ENCODE data around the gene ABCC3.

The ABCC3 gene, protein sequence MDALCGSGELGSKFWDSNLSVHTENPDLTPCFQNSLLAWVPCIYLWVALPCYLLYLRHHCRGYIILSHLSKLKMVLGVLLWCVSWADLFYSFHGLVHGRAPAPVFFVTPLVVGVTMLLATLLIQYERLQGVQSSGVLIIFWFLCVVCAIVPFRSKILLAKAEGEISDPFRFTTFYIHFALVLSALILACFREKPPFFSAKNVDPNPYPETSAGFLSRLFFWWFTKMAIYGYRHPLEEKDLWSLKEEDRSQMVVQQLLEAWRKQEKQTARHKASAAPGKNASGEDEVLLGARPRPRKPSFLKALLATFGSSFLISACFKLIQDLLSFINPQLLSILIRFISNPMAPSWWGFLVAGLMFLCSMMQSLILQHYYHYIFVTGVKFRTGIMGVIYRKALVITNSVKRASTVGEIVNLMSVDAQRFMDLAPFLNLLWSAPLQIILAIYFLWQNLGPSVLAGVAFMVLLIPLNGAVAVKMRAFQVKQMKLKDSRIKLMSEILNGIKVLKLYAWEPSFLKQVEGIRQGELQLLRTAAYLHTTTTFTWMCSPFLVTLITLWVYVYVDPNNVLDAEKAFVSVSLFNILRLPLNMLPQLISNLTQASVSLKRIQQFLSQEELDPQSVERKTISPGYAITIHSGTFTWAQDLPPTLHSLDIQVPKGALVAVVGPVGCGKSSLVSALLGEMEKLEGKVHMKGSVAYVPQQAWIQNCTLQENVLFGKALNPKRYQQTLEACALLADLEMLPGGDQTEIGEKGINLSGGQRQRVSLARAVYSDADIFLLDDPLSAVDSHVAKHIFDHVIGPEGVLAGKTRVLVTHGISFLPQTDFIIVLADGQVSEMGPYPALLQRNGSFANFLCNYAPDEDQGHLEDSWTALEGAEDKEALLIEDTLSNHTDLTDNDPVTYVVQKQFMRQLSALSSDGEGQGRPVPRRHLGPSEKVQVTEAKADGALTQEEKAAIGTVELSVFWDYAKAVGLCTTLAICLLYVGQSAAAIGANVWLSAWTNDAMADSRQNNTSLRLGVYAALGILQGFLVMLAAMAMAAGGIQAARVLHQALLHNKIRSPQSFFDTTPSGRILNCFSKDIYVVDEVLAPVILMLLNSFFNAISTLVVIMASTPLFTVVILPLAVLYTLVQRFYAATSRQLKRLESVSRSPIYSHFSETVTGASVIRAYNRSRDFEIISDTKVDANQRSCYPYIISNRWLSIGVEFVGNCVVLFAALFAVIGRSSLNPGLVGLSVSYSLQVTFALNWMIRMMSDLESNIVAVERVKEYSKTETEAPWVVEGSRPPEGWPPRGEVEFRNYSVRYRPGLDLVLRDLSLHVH (N-terminal part only)

DNA sequence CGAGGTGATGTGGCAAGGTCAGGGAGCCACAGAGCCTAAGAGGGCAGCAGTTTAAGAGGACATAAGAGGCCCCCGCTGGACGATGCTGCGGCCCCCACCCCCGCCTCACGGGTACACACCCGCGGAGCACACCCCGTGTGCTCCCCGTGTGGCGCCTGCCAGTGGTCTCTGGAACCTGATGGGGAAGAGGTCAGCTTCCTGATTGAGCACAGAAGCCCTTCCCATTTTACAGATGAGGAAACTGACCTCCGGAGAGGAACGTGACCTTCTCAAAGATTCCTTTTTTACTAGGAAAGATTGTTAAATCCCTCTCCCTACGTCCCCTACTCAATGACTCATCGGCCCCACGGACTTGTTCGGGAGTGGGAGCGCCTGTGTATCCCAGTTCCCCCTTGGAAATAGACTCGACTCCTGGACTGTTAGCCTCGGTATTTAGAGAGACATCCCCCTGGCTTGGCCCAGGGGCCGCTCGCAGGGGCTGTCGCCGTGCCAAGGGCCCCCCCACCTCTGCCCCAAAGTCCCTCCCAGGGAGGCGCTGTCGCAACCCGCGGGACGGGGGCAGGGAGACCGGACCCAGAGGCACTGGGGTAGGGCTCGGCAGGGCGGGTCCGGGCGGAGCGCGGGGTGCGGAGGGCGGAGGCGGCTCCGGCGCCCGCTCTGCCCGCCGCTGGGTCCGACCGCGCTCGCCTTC is at the start of gene ABCC3:
Gene ABCC3, plus strand, starts transcription at position 658 of the 691 bp plus-strand sequence. CDS start 56 bp downstream, outside the sequence.
- peak; percentile 13 for DNase-seq (ENCODE audit: low read depth)
- TF ChIP-seq, protein P1, sequence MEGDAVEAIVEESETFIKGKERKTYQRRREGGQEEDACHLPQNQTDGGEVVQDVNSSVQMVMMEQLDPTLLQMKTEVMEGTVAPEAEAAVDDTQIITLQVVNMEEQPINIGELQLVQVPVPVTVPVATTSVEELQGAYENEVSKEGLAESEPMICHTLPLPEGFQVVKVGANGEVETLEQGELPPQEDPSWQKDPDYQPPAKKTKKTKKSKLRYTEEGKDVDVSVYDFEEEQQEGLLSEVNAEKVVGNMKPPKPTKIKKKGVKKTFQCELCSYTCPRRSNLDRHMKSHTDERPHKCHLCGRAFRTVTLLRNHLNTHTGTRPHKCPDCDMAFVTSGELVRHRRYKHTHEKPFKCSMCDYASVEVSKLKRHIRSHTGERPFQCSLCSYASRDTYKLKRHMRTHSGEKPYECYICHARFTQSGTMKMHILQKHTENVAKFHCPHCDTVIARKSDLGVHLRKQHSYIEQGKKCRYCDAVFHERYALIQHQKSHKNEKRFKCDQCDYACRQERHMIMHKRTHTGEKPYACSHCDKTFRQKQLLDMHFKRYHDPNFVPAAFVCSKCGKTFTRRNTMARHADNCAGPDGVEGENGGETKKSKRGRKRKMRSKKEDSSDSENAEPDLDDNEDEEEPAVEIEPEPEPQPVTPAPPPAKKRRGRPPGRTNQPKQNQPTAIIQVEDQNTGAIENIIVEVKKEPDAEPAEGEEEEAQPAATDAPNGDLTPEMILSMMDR (IDR thresholded peaks at IDR 0.05; ENCODE audit: control insufficient read depth, insufficient read depth, low read depth, low read length, missing control alignments): no peak
- H3K4me3 ChIP-seq (ENCODE audit: control insufficient read depth, low read depth, low read length): peak within 1 kb of the TSS; percentile 61

DNA sequence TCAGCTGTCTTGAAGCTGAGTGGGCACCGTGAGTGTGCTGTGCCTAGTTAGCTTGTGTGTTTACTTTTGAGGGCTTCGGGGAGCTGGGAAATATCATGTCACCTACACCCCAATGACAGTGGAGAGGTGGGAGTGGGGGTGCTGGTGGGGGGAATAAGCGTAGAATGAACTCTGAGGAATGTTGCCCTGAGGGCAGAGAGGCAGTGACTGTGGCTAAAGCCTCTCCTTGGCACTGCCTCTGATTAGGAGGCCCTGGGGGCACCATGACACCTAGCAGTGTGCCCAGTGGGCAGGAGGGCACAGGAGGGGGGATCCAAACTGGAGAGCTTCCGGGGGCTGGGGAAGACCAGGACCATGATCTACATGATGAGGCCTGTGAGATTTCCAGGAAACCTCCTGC is 49.3 kb upstream of the ABCC3 start:
- no peak for DNase-seq (ENCODE audit: low read depth)
- TF ChIP-seq, protein P1 (IDR thresholded peaks at IDR 0.05; ENCODE audit: control insufficient read depth, insufficient read depth, low read depth, low read length, missing control alignments): no peak
- no peak overlapping the region for H3K4me3 ChIP-seq (ENCODE audit: control insufficient read depth, low read depth, low read length)

DNA sequence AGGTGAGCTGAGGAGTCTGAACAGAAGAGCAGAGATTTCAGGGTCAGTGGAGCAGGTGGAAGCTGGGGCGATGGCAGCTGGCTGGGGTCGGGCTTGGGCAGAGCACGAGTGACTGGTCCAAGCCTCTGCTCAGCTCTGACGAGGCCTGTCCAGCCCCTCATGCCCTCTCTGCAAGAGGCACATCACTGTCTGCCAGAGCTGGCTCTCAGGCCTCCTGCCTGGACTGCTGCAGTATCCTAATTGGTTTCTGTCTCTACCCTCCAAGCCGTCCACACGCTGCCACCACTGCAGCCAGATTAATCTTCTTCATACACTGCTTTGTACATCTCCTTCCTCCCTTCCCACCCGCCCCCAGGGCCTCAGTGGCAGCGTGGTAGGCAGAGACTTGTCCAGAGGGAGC is 48.8 kb upstream of the ABCC3 start:
- no peak overlapping the region for H3K4me3 ChIP-seq (ENCODE audit: control insufficient read depth, low read depth, low read length)
- TF ChIP-seq, protein P1 (IDR thresholded peaks at IDR 0.05; ENCODE audit: control insufficient read depth, insufficient read depth, low read depth, low read length, missing control alignments): no peak
- no peak for DNase-seq (ENCODE audit: low read depth)

DNA sequence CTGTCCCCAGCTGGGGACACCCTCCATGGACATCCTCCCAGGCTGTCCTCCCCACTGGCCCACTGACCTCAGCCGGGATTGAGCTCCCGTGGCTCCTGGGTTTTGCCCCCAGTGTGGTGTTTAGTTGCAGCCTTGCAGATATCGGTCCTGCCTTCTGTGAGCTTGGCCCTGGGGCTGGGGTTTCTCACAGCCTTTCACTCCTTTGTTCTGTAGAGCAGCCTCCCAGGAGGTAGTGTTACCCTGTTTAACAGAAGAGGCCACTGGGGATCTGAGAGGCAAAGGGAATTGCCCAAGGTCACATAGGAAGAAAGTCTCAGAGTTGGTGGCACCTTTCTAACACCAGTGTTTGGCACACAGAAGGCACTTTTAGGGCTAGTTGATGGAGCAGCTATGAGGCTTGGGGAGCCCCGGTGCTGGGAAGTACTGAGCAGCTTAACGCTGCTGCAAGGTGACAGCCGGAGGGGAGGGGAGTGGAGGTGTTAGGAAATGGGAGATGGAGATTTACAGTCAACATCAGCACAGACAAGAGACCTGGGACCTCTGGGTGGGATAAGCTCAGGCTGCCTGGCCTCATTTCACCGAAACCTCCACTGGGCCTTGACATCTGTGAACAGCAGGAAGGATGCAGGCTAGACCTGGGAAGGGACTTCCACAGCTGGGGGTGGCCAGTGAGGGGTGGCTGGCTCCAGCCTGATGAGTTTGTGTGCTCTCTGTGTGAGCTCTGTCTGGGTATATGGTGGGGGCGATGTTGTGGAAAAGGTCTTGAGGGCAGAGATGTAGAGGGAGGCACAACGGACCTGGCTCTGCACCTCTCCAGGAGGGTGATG is 48.0 kb upstream of the ABCC3 start:
- H3K4me3 ChIP-seq (ENCODE audit: control insufficient read depth, low read depth, low read length): no peak overlapping the region
- no peak for DNase-seq (ENCODE audit: low read depth)
- TF ChIP-seq, protein P1 (IDR thresholded peaks at IDR 0.05; ENCODE audit: control insufficient read depth, insufficient read depth, low read depth, low read length, missing control alignments): no peak

DNA sequence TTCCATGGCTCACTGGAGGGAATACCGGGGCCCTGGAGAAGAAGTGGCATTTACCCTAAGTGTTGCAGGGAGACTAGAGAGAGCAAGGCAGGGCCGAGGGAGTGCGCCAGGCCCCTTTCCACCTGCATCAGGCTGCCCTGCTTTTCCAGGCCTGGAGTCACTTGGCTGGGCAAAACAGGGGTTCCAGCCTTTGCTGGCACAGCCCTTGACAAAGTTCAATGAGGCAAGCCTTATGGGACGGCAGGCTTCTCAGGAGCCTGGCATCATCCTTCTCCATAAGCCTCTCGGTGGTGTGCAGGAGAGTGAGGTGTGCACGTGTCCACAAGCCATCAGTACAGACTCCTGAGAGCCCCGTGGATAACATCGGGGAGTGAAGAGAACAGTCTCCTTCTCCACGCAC is 47.1 kb upstream of the ABCC3 start:
- DNase-seq (ENCODE audit: low read depth): no peak
- no peak overlapping the region for H3K4me3 ChIP-seq (ENCODE audit: control insufficient read depth, low read depth, low read length)

More for the DNA sequence above, 47.1 kb upstream of the ABCC3 start:
- TF ChIP-seq, protein P1 (IDR thresholded peaks at IDR 0.05; ENCODE audit: control insufficient read depth, insufficient read depth, low read depth, low read length, missing control alignments): no peak
